ENCODE measurements around the gene TNFRSF4. TPM values are rescaled to one million over a fixed set of nuclear protein-coding genes. Genes with fewer than 3 reads are reported as not detected.

TNFRSF4 gene
- total and polyA plus RNA-seq, 9 of the 15 experiments (the other 6 are each of a cell fraction or from before 2014, with no cell fraction given) = 0.07 to 0.44 (median 0.19) TPM; not detected in 5

GRCh38 chr1:1231400-1232207 lies 17.7 kb upstream of the TNFRSF4 start, which contains the start of gene SDF4 (continued):
- TF ChIP-seq UBTF (IDR thresholded peaks at IDR 0.05; ENCODE audit: borderline replicate concordance in 1 of 2, low read depth in 2 of 2, low read length in 2 of 2) (peak in 1 of 2 experiments; percentile 53; a peak in 1 of 4 replicates), SMAD1 (IDR thresholded peaks at IDR 0.05; ENCODE audit: low read depth, low read length, partially characterized antibody) (peak; percentile 54), ZNF431 (CRISPR knock-in tag; IDR thresholded peaks at IDR 0.05) (0 out of 2 replicates have a peak, but pooled peaks have one; percentile 3), MYBL2 (IDR thresholded peaks at IDR 0.05; ENCODE audit: low read depth) (no peak), MYBL2 (CRISPR knock-in tag; IDR thresholded peaks at IDR 0.05; ENCODE audit: borderline replicate concordance) (no peak), EP400 (IDR thresholded peaks at IDR 0.05) (peak; percentile 62; the same call in 1 of the 2 replicates), CCNT2 (IDR thresholded peaks at IDR 0.05; ENCODE audit: borderline replicate concordance, extremely low read depth, insufficient read length, low read depth, low read length) (peak; percentile 52), ZNF121 (CRISPR knock-in tag; conservative IDR thresholded peaks at IDR 0.05) (no peak), PPARD (CRISPR knock-in tag; IDR thresholded peaks at IDR 0.05) (no peak), CSDE1 (IDR thresholded peaks at IDR 0.05) (peak in 1 of 2 experiments; percentile 75; a peak in 2 of 4 replicates), TAF1 (IDR thresholded peaks at IDR 0.05; ENCODE audit: control insufficient read depth, extremely low read depth, insufficient read depth, low read length, severe bottlenecking) (peak; percentile 96), HBP1 (CRISPR knock-in tag; IDR thresholded peaks at IDR 0.05) (no peak), STAG1 (CRISPR knock-in tag; IDR thresholded peaks at IDR 0.05; ENCODE audit: borderline replicate concordance) (peak; percentile 62; the same call in 1 of the 2 replicates), XRCC3 (IDR thresholded peaks at IDR 0.05) (no peak), POLR2A (conservative IDR thresholded peaks at IDR 0.05) (peak; percentile 91), ZNF696 (CRISPR knock-in tag; conservative IDR thresholded peaks at IDR 0.05) (no peak), ZNF584 (CRISPR knock-in tag; IDR thresholded peaks at IDR 0.05; ENCODE audit: low read depth) (0 out of 2 replicates have a peak, but pooled peaks have one; percentile 26), SNAPC5 (CRISPR knock-in tag; IDR thresholded peaks at IDR 0.05) (no peak), HDAC2 (IDR thresholded peaks at IDR 0.05) (no peak)
- TF ChIP-seq, protein P1, sequence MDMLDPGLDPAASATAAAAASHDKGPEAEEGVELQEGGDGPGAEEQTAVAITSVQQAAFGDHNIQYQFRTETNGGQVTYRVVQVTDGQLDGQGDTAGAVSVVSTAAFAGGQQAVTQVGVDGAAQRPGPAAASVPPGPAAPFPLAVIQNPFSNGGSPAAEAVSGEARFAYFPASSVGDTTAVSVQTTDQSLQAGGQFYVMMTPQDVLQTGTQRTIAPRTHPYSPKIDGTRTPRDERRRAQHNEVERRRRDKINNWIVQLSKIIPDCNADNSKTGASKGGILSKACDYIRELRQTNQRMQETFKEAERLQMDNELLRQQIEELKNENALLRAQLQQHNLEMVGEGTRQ (CRISPR knock-in tag; IDR thresholded peaks at IDR 0.05) = peak; percentile 96
- TF ChIP-seq, protein P2, sequence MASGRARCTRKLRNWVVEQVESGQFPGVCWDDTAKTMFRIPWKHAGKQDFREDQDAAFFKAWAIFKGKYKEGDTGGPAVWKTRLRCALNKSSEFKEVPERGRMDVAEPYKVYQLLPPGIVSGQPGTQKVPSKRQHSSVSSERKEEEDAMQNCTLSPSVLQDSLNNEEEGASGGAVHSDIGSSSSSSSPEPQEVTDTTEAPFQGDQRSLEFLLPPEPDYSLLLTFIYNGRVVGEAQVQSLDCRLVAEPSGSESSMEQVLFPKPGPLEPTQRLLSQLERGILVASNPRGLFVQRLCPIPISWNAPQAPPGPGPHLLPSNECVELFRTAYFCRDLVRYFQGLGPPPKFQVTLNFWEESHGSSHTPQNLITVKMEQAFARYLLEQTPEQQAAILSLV (tag; IDR thresholded peaks at IDR 0.05) = no peak

All from K562 (cell line).